ENCODE data around the gene PSMB11.

- TF ChIP-seq CTCF (IDR thresholded peaks at IDR 0.05; ENCODE audit: low read depth, low read length) = no peak
- no peak for TF ChIP-seq EZH2phosphoT487 (IDR thresholded peaks at IDR 0.05; ENCODE audit: low read depth)
These were observed 29.4 kb downstream of the PSMB11 start for GRCh38 chr14:23071244-23071920.
